Effector memory CD4-positive, alpha-beta T cell (primary cell): Measurements from ENCODE around the gene BMPR1A.

Experiments
- DNase-seq, 3 donors: peaks; one replicate each; pipeline ENCODE4 v3.0.0-alpha.2; 2020
- H3K27ac ChIP-seq: 2 replicates; pipeline ENCODE4 v1.7.0; 2013; ENCODE audit warnings: mild to moderate bottlenecking, low read length, moderate library complexity; ENCODE audit not compliant: insufficient read depth, poor library complexity, severe bottlenecking
- H3K27me3 ChIP-seq: replicated peaks from 2 replicates; pipeline ENCODE4 v1.7.0; 2013; ENCODE audit warnings: mild to moderate bottlenecking, low read length; ENCODE audit not compliant: insufficient read depth, control insufficient read depth, poor library complexity, severe bottlenecking
- H3K36me3 ChIP-seq: 2 replicates; pipeline ENCODE4 v1.7.0; 2013; ENCODE audit warnings: mild to moderate bottlenecking, low read length, moderate library complexity; ENCODE audit not compliant: control insufficient read depth, insufficient read depth
- H3K4me1 ChIP-seq: 2 replicates; pipeline ENCODE4 v1.7.0; 2013; ENCODE audit warnings: low read length, mild to moderate bottlenecking; ENCODE audit not compliant: control insufficient read depth, insufficient read depth, poor library complexity, severe bottlenecking
- H3K4me3 ChIP-seq: 2 replicates; pipeline ENCODE4 v1.7.0; 2013; ENCODE audit warnings: low read length, low read depth, mild to moderate bottlenecking; ENCODE audit not compliant: insufficient read depth, poor library complexity, severe bottlenecking
- H3K9me3 ChIP-seq: 2 replicates; pipeline ENCODE4 v1.7.0; 2013; ENCODE audit warnings: mild to moderate bottlenecking, low read length, moderate library complexity; ENCODE audit not compliant: control insufficient read depth

Gene BMPR1A

DNA sequence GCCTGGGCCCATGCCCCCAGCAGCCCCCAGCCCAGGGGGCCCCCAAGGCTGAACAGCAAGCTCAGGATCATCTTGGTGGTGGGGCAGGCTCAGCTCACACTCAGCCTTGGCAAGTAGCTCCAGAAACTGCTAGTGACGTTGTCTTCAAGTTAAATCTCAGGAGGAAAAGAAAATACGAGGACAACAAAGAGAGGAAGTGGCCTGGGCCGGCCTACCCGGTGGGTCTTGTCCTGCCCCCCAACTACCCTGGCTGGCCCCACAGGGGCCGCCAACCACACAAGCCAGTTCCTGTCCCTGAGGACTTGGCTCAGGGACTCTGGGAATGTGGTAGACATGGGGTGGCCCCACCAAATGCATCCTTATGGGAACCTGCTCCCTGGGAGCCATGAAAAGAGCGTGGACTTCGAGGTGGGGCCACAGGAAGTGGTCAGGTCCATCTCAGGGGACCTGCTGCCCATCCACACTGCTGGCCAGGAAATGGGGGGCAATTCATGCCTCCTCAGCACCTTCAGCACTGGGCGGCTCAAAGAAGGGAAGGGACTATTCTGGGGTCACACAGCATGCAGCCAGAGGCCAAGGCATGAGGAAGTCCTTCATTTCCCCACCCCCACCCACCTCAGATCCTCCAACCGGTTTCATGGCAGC lies 201.2 kb downstream of the BMPR1A start, which contains the start of gene MMRN2:
MMRN2 (minus strand) TSS at position 145 of the 645 bp plus-strand sequence; CDS start at position 71, 74 bp downstream.
- Histone ChIP-seq H3K27me3 (no peaks in the 10 kb centered on the region), H3K4me1 (peaks cover 5% of the 10 kb centered on the region), H3K4me3 (no peak within 1 kb of the TSS), H3K9me3 (no peaks in the 10 kb centered on the region), H3K27ac (no peak within 1 kb of the TSS), H3K36me3 (no peaks in the 10 kb centered on the region)
- DNase-seq: no peak

DNA sequence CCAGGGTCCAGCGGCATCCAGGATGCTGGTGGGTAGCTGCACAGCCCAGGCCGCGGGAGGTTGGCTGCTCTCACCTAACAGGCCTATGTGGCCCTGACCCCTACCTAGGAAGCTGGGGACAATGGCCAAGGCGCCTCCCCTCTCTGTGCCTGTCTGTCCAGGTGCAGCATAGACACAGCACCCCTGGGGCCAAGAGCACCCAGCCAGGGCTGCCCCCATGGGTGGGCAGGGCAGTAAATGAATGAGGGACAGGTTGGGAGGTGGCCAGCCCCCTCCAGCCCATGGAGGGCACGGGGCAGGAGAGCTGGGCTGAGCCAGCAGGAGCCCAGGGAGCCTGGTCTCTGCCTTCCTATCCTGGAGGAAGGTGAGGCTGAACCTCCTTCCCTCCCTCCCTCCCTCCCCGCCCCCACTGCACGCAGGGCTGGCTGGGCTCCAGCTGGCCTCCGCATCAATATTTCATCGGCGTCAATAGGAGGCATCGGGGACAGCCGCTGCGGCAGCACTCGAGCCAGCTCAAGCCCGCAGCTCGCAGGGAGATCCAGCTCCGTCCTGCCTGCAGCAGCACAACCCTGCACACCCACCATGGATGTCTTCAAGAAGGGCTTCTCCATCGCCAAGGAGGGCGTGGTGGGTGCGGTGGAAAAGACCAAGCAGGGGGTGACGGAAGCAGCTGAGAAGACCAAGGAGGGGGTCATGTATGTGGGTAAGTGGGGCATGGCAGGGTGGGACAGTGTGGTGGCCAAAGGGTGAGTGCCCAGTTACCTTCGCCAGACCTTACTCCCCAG lies 201.9 kb downstream of the BMPR1A start, which contains the start of gene SNCG:
SNCG (plus strand) TSS at position 484 of the 785 bp plus-strand sequence; CDS start at position 583, 99 bp downstream.
- Histone ChIP-seq H3K27me3 (no peaks in the 10 kb centered on the region), H3K4me3 (no peak within 1 kb of the TSS), H3K9me3 (no peaks in the 10 kb centered on the region), H3K4me1 (peaks cover 5% of the 10 kb centered on the region), H3K36me3 (no peaks in the 10 kb centered on the region), H3K27ac (no peak within 1 kb of the TSS)
- DNase-seq: no peak

DNA sequence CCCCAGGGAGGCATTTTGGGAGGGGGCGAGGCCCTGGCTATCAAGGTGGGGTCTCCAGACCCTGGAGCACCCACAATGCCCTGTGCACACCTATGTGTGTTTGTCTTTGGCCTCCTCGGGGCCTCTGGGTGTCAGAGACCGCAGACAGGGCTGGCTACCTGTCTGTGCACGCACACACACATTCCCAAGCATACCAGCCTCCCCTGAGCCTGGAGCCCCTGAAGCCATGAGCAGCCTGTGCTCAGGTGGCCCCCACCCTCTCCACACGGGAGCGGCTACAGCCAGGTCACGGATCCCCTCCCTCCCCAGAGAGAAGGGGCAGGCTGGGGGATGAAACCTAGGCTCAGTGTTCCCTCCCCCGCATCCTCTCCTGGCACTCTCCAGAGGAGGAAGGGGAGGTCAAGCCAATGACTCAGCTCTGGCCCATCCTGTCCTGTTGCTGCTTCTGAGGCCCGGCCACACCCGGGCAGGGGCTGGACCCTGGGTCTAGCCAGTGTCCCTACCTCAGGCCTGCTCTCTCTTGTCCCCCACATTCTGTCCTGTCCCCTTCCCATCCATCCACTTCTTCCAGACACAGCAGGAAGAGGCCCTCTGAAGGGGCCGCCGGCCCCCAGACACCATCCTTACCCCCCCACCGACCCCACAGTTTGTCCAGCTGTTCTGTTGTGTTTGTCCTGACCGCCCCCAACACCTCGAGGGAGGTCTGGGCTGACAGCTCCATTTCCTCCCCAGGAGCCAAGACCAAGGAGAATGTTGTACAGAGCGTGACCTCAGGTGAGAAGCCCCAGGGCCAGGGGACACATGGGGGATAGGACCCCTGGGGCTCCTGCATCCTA lies 202.7 kb downstream of the BMPR1A start:
- H3K27ac ChIP-seq: no peak overlapping the region
- no peak for DNase-seq
- H3K27me3 ChIP-seq: no peaks in the 10 kb centered on the region
- peaks cover 5% of the 10 kb centered on the region for H3K4me1 ChIP-seq
- H3K9me3 ChIP-seq: no peaks in the 10 kb centered on the region
- no peak overlapping the region for H3K4me3 ChIP-seq
- no peaks in the 10 kb centered on the region for H3K36me3 ChIP-seq

DNA sequence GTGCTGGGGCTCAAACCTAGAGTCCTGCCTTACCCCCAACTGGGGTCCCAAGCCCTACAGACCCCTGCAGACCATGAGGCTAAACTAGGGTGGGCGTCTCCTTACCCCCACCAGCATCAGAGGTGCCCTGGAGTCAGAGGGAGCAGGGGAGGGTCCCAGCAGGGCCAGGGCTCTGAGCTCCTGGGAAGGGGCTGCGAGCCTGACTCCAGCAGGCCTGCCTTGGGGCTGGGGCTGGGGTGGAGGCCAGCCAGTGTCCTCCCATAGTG lies 203.3 kb downstream of the BMPR1A start:
- no peaks in the 10 kb centered on the region for H3K9me3 ChIP-seq
- no peak for DNase-seq
- H3K27ac ChIP-seq: no peak overlapping the region
- no peaks in the 10 kb centered on the region for H3K27me3 ChIP-seq
- H3K36me3 ChIP-seq: no peaks in the 10 kb centered on the region
- peaks cover 5% of the 10 kb centered on the region for H3K4me1 ChIP-seq
- no peak overlapping the region for H3K4me3 ChIP-seq

DNA sequence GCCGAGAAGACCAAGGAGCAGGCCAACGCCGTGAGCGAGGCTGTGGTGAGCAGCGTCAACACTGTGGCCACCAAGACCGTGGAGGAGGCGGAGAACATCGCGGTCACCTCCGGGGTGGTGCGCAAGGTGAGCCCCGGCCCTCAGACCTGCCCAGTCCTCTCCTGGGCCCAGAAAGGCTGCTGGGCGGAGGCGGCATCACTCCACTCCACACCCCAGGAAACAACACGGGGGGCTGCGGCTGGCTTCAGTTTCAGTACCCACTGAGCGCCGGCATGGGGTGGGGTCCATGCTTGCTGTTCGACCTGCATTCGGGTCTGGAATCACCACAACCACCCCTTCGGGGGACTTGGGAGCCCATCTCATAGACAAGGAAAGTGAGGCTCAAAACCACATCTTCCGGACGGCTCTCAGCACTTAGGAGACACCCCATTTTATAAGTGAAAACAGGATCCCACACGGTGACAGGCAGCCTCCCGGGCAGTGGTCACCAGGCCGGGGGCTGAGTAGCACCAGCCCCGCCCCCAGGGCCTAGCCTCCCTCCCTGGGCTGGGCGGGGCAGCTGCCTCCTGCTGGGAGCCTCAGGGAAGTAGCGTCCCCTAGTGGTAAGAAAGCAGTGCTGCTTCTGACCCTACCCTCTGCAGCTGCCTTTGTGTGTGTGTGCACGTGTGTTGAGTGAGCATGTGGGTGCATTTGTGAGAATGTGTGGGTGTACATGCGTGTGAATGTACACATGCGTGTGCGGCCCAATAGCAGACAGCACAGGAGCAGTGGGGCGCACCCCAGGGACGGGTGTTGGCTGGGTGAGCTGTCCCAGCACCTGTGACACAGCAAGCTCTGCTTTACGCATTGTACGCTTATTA lies 203.8 kb downstream of the BMPR1A start:
- H3K36me3 ChIP-seq: no peaks in the 10 kb centered on the region
- no peaks in the 10 kb centered on the region for H3K27me3 ChIP-seq
- H3K9me3 ChIP-seq: no peaks in the 10 kb centered on the region
- H3K27ac ChIP-seq: no peak overlapping the region
- peaks cover 5% of the 10 kb centered on the region for H3K4me1 ChIP-seq
- no peak overlapping the region for H3K4me3 ChIP-seq
- peak in 1 of 3 donors; percentile 32 for DNase-seq

DNA sequence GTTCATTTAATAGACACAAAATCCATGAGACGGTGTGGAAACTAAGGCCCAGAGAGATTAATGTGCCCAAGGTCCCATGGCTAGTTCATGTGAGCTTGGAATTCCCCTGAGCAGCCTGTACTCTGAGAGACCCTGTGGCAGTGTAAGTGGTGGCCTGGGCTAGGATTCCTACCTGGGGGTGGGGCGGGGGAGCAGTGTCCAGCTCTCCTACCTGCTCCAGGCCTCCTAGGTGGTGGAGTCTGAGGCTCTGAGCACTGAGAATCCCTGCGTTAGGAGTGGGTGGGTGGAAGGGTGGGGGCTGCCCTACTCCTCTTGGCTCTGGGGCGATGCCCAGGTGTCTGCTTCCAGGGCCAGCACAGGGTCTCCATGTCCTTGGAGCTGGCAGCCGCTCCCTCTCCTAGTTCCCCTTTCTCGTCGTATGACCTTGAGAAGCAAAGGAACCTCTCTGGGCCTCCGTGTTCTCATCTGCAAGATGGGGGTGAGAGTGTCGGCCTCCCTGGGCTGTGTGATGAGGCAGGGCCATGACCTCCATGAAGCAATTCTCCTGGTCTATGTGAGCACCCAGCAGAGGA lies 204.5 kb downstream of the BMPR1A start:
- DNase-seq: no peak
- Histone ChIP-seq H3K4me1 (no peaks in the 10 kb centered on the region), H3K27ac (no peak overlapping the region), H3K27me3 (no peaks in the 10 kb centered on the region), H3K4me3 (no peak overlapping the region), H3K9me3 (no peaks in the 10 kb centered on the region), H3K36me3 (no peaks in the 10 kb centered on the region)

DNA sequence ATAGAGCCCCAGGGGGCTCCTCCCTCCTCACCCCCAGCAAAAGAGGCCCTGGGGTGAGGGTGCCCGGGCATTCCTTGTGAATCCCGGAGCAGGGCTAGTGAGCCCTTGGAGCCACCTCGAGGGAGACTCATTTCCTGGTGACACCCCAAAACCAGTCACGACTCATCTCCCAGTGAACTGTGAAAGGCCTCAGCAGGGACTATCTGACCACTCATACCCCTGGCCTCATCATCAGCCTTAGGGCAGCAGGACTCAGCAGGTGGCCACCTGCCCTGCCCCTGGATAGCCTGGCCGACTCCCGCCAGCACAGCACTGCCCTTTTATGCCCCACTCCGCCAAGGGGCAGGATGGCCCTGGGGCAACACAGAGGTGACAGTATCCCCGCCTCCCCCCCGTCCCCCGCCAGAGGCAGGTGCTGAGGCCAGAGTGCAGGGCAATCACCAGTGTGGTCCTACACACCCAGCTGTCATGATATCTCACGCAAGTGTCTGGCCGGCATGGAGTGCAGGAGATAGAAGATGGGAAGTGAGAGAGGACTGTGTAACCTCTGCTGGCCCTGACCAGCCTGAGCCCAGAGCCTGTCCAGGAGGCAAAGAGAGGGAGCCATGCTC lies 205.2 kb downstream of the BMPR1A start:
- DNase-seq: no peak
- Histone ChIP-seq H3K27me3 (no peaks in the 10 kb centered on the region), H3K27ac (no peak overlapping the region), H3K4me3 (no peak overlapping the region), H3K9me3 (no peaks in the 10 kb centered on the region), H3K36me3 (no peaks in the 10 kb centered on the region), H3K4me1 (peaks cover 4% of the 10 kb centered on the region)

DNA sequence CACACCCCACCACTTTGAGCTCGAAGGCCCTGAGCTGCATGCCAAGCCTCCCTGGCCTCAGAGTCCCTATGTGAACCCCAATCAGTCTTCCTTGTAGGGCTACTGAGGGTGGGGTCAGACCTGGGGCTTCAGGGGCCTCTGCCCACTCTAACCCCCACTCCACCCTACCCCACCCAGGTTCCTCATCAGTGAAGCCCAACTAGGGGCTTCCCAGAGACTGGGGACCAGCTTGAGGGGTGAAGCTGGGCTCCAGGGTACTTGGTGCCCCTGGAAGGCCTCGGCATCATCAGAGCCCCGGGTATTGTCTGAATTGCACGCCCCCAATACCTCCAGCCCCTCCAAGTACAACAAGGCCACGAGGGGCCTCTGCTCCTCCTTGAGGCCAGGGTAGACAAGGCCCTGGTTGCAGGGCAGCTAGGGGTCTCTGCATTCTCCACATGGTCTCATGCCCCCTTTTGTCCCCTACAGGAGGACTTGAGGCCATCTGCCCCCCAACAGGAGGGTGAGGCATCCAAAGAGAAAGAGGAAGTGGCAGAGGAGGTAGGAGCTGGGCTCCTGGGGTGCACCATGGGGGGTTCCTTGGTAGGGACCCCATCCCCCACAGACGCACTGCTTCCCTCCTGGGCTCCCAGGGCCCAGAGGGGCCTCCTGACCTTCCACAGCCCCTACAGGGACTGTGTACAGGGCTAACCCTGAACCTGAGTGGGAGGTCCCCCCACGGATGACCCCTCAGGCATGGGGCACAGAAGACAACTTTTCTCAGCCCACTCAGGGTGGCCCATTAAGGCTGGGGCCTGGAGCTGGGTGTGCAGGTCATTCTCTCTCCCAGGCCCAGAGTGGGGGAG lies 205.9 kb downstream of the BMPR1A start:
- Histone ChIP-seq H3K4me3 (no peak overlapping the region), H3K9me3 (no peaks in the 10 kb centered on the region), H3K36me3 (no peaks in the 10 kb centered on the region), H3K27ac (no peak overlapping the region), H3K4me1 (peaks cover 7% of the 10 kb centered on the region), H3K27me3 (no peaks in the 10 kb centered on the region)
- no peak for DNase-seq
